ENCODE results near the gene XKR8.
"Not testable (repeated sequence)": the region's sequence is repeated elsewhere in the genome, so short reads cannot be mapped to it uniquely, and the experiment has no call there.

Gene XKR8

DNA sequence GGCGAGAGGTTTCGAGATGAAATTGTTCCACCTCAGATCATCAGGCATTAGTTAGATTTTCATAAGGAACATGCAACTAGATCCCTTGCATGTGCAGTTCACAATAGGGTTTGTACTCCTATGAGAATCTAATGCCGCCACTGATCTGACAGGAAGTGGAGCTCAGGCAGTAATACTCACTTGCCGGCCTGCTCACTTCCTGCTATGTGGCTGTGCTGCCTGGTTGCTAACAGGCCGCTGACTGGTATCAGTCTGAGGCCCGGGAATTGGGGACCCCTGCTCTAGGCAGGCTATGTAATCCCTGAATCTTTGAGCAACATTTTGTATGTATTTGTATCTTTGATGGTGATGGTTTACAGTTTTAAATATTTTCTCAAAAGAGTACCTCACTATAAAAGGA lies 32.5 kb downstream of the XKR8 start:
- TF ChIP-seq, protein P1, sequence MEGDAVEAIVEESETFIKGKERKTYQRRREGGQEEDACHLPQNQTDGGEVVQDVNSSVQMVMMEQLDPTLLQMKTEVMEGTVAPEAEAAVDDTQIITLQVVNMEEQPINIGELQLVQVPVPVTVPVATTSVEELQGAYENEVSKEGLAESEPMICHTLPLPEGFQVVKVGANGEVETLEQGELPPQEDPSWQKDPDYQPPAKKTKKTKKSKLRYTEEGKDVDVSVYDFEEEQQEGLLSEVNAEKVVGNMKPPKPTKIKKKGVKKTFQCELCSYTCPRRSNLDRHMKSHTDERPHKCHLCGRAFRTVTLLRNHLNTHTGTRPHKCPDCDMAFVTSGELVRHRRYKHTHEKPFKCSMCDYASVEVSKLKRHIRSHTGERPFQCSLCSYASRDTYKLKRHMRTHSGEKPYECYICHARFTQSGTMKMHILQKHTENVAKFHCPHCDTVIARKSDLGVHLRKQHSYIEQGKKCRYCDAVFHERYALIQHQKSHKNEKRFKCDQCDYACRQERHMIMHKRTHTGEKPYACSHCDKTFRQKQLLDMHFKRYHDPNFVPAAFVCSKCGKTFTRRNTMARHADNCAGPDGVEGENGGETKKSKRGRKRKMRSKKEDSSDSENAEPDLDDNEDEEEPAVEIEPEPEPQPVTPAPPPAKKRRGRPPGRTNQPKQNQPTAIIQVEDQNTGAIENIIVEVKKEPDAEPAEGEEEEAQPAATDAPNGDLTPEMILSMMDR (conservative IDR thresholded peaks at IDR 0.05) = no peak
- no peak overlapping the region for H3K27ac ChIP-seq

DNA sequence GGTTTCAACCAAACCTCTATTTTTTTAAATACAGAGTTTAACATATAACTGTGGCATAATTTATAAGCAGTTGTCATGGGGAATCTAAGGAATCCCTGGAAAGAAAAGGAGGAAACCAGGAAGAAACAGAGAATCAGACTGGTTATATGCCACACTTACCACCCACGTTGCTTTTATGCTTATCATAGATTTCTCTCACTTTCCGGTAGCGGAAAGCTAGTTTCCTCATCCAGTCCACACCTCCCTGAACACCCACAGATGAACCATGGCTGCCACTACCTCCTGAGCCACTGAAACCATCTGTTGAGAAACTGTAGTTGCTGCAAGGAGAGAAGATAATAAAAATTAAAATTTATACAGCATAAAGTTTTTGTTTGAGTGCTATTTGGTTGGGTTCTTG lies 33.5 kb downstream of the XKR8 start:
- no peak overlapping the region for H3K27ac ChIP-seq
- TF ChIP-seq, protein P1 (conservative IDR thresholded peaks at IDR 0.05) = no peak

DNA sequence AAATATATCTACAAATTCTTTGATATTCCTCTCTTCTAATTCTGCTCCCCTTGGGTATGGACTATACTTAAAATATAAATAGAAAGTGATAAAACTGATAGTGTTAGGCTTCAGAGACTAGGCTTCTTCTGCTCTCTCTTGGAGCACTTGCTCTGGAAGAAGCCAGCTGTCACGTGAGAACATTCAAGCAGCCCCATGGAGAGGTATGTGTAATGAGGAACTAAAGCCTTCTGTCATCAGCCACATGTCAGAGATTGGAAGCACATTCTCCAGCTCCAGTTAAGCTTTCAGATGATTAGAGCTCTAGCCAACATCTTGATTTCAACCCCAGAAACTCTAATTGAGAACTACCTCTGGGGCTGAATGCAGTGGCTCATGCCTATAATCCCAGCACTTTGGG lies 34.3 kb downstream of the XKR8 start:
- H3K27ac ChIP-seq = no peak overlapping the region
- TF ChIP-seq, protein P1 (conservative IDR thresholded peaks at IDR 0.05) = no peak

DNA sequence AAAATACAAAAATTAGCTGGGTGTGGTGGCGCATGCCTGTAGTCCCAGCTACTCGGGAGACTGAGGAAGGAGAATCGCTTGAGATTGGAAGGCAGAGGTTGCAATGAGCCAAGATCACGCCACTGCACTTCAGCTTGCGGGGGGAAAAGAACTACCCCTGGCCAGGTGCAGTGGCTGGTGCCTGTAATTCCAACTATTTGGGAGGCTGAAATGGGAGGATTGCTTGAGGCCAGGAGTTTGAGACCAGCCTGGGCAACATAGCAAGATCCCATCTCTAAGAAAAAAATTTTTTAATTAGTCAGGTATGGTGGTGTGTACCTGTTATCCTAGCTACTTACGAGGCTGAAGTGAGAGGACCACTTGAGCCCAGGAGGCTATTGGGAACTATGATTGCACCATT lies 34.8 kb downstream of the XKR8 start:
- H3K27ac ChIP-seq = not testable (repeated sequence)

DNA sequence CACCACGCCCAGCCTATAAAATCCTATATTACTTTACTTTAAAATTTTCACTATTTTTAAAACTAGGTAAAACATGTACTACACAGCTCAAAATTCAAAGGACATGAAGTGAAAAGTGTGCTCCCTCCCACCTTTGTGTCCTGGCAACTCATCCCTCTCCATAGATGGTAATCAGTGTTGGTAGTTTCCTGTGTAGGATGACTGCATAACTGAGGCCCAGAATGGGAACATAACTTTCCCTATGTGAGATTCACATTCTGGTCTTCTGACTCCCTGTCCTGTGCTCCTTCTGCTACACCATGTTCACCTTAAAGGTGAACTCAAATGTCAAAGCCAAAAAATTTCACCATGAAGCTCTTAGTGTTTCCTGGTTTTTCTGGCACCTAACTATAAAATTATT lies 39.3 kb downstream of the XKR8 start:
- TF ChIP-seq, protein P1 (conservative IDR thresholded peaks at IDR 0.05) = no peak
- no peak overlapping the region for H3K27ac ChIP-seq

DNA sequence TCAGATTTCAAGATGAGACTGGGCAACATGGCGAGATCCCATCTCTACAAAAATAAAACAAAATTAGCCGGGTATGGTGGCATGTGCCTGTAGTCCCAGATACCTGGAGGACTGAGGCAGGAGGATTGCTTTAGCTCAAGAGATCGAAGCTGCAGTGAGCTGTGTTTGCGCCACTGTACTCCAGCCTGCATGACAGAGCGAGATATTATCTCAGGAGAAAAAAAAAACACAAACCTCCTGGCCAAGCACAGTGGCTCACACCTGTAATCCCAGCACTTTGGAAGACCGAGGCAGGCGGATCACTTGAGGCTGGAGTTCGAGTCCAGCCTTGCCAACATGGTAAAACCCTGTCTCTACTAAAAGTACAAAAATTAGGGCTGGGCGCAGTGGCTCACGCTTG lies 42.8 kb downstream of the XKR8 start:
- H3K27ac ChIP-seq = no peak overlapping the region
- TF ChIP-seq, protein P1 (conservative IDR thresholded peaks at IDR 0.05) = no peak

DNA sequence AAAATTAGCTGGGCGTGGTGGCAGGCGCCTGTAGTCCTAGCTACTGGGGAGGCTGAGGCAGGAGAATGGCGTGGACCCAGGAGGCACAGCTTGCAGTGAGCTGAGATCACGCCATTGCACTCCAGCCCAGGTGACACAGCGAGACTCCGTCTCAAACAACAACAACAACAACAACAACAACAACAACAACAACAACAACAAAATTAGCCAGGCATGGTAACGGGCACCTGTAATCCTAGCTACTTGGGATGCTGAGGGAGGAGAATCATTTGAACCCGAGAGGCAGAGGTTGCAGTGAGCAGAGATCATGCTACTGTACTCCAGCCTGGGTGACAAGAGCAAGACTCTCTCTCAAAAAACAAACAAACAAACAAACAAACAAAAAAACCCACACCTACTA lies 43.3 kb downstream of the XKR8 start:
- not testable (repeated sequence) for H3K27ac ChIP-seq

DNA sequence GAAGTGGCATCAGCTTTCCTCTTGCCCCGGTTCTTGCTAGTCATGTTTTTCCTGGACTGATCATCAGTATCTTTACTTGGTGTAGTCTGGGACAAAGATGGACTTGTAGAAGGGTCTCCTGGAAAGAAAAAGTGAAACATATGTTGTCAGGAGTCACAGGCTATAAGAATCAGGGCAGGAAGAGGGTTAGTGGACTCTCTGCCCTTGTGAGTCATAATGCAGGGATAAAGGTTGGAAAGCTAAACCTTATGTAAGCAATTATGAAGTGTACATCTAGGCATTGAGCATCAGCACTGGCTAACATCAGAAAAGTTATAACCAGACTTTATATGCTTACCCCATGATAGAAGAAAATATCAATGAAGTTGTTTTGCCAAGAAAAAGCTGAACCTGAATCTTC lies 51.2 kb downstream of the XKR8 start:
- TF ChIP-seq, protein P1 (conservative IDR thresholded peaks at IDR 0.05) = no peak
- H3K27ac ChIP-seq = no peak overlapping the region

Data from VCaP (cell line).